Stimulated activated CD4-positive, alpha-beta T cell treated with anti-CD3 and anti-CD28 coated beads, Interleukin-1b, Interleukin-23, amount 100 ng/mL, for 24 hours (primary cell): ENCODE data around the gene CD93.

Source experiments
- DNase-seq, 4 experiments: peaks; one replicate each; pipeline ENCODE4 v3.0.0-alpha.2; 2020; ENCODE audit warnings: low read depth in 4 of 4, low spot score in 1 of 4

Gene CD93

GRCh38 chr20:23084282-23084844, 1.8 kb downstream of the CD93 start:
- DNase-seq = no peak

- DNase-seq = no peak
Measured at GRCh38 chr20:23083553-23084220, 2.4 kb downstream of the CD93 start.

GRCh38 chr20:23082846-23083552, 3.1 kb downstream of the CD93 start:
- DNase-seq = no peak

DNA sequence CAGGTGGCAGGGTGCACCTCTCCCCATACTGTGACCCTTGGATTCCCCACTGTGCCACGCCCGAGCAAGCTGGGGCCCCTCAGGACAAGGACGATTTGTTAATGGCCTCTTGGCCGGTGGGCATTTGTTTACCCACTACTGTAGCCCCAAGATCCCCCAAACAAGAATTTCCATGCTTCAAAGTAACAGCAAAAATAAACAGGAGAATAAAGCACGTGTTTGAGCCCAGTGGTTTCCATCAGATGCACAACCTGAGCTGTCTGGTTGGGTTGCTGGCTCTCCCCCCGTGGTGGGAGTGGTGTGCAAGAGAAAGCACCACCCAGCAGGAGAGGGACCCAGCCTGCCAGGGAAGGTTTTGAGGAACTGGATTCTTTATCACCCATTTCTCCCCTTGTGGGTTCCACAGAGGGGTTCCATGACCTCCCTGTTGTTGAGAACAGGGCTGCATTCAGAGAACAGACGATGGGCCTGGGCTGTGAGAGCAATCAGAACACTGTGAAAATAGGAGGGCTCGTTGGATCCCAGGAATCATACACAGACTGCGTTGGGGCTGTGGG, 4.8 kb downstream of the CD93 start:
- DNase-seq = no peak

- no peak for DNase-seq
Measured at GRCh38 chr20:23080521-23080920, 5.6 kb downstream of the CD93 start.

GRCh38 chr20:23079926-23080325, 6.2 kb downstream of the CD93 start:
- no peak for DNase-seq

GRCh38 chr20:23079016-23079351, 7.1 kb downstream of the CD93 start:
- DNase-seq = no peak

DNA sequence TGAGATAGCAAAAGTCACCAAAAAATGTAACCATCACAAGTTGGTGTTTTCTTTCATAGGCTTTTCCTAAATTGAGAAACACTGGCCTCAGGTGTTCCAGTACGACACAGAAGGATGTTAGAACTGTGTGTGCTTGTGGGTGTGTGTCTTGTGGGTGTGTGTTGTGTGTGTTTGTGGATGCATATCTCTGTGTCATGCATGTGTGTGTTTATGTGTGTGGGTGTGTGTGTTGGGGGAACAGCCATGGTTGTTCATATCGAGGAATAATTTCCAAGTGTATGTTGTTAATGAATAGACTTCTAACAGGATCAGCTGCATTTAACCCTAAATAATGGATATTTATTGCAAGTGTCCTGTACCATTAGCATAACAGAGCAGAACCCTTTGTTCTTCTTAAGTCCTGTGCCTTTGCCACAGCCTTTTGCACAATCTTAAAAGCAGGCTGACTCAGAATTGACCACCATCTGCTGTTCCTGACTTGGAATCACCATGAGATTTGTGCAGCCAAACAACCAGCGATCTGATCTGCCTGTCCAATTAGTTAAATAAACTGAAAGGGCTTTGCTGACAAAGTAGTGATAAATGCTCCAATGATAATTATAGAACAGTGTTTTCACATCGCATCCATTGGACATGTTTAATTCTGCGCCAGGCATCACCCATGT, 7.6 kb downstream of the CD93 start:
- no peak for DNase-seq

DNA sequence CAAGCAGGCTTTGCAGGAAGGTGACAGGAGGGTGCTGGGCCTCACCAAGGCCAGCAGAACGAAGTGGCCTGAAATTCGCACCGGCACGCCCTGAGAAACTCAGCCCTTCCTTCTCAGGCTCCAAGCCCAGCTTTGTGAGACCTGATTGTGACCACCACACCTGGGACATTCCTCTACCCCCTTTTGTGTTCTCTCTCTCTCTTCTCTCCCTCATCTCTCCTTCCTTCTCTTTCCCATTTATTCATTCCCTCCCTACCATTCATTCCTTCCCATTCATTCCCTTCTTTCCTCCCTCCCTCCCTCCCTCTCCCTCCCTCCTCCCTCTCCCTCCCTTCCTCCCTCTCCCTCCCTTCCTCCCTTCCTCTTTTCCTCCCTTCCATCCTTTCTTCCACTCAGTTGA, 8.8 kb downstream of the CD93 start:
- DNase-seq = no peak

- no peak for DNase-seq
Measured at GRCh38 chr20:23074052-23074451, 12.1 kb downstream of the CD93 start.

DNA sequence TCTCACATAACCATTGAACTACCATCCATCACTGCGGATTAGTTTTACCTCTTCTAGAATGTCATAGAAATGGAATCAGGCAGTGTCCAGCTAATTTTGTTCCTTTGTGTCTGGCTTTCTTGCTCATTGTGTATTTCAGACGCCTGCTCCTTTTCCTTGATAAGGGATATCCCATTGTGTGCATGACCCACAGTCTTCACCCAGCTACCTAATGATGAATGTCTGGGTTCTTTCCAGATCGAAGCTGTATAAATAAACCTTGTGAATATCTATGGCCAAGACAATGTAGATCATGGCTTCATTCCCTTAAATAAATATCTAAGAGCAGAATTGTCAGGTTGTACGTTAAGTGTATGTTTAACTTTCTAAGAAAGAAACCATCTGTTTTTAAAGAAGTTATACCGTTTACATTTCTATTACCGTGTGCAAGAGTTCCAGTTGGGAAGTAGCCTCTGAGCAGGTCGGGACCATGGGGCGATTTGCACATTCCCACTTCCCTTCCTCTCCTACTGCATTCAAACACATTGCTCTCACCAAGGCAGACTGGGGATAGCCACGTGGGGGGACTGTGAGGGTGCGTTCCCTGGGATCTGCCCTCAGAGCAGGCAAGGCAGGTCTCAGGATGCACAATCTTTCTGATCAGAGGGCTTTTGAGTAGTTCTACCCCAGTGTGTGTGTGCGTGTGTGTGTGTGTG, 13.1 kb downstream of the CD93 start:
- DNase-seq = no peak

GRCh38 chr20:23071996-23072395, 14.1 kb downstream of the CD93 start:
- DNase-seq = no peak

DNA sequence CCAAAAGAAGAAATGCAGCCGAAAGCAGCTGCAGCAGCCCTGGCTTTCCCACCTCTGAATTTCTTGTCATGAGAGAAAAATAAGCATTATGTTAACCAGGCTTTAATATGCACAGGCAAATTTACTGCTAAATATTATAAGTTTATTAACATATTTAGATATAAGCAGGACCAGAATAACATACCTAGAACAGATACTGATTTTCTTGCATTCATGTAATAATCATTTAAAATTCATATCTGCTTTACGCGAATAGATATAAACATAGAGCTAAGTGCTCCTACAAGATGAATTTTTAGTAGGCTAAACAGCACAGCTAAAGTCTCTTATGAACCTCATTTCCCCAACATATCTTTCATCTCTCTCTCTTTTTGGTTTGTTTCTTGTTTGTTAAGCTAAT, 14.7 kb downstream of the CD93 start:
- no peak for DNase-seq

DNA sequence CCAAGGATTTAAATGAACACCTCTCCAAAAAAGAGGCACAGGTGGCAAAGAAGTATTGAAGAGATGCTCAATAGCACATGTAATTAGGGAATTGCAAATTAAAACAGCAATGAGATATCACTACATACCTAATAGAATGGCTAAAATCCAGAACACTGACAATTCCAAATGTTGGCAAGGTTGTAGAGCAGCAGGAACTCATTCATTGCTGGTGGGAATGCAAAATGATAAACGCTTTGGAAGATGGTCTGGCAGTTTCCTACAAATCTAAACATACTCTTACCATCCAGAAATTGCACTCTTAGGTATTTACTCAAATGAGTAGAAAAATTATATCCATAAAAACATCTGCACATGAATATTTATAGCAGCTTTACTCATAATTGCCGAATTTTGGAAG, 17.0 kb downstream of the CD93 start:
- DNase-seq = no peak

DNA sequence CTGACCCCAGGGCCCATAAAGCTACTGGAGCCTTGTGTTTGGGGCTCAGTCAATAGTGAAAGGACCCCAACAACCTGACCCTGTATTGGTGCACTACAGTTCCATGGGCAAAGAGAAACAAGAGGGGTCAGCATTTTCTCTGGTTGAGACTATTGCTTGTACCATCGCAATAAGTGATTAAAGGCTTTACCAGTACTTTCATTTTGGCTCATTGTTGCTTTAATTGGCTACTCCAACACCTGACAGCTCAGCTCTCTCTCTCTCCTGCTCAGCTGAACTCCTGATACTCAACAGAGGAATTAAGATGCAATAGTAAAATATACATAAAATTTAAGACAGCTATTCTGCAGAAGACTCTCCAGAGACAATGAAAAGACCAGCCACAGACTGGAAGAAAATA, 17.8 kb downstream of the CD93 start:
- no peak for DNase-seq

DNA sequence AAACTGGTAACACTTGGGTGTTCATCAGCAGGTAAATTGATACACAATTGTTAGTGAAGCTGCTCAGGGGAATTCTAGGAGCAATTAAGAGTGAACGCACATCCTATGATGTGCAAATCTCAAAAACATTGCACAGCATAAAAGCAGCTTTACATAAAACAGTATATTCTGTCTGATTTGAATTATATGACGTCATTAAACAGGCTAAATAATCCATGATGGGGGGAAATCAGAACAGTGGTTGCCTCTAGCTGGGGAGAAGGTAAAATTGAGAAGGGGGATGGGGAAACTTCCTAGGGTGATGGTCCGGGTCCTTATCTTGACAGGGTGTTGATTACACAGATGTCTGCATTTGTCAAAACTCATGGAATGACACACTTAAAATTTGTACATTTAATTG, 19.4 kb downstream of the CD93 start:
- DNase-seq = no peak

- DNase-seq = no peak
Measured at GRCh38 chr20:23065266-23066201, 20.6 kb downstream of the CD93 start.

GRCh38 chr20:23063581-23063980, 22.5 kb downstream of the CD93 start:
- DNase-seq = no peak

GRCh38 chr20:23063168-23063567, 23.0 kb downstream of the CD93 start:
- no peak for DNase-seq

- no peak for DNase-seq
Measured at GRCh38 chr20:23062632-23063031, 23.5 kb downstream of the CD93 start.
